HG03460 (cell line): ENCODE data around the gene FAM83C.
A peak's percentile ranks its signal among the peaks of the same experiment; 100 is the strongest.
"Not testable (repeated sequence)": the region's sequence is repeated elsewhere in the genome, so short reads cannot be mapped to it uniquely, and the experiment has no call there.

ENCODE experiments used
- ATAC-seq: cut with Tn5 transposase; IDR thresholded peaks from one replicate; pipeline ENCODE4 v1.9.1; 2021; ENCODE audit not compliant: unreplicated experiment

FAM83C gene

GRCh38 chr20:35270021-35270902 lies 22.0 kb downstream of the FAM83C start:
- no peak for ATAC-seq

GRCh38 chr20:35269055-35269781 lies 23.0 kb downstream of the FAM83C start:
- ATAC-seq: no peak

DNA sequence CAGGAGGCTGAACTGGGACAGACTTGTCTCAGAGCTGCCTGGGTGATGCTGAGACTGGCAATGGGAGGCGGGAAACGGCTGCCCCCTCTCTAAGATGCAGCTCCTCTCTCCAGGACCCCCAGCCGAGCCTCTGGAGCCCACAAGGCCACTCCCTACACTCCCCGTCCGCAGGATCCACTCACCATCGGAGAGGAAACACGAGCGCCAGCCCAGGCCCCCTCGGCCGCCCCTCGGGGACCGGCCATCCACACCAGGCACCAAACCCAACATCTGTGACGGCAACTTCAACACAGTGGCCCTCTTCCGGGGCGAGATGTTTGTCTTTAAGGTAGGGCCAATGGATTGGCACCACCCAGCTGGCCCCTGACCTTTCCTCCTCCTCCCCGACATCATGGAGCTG lies 25.1 kb downstream of the FAM83C start:
- ATAC-seq: no peak

- ATAC-seq: no peak
Observed at GRCh38 chr20:35264755-35265154, 27.5 kb downstream of the FAM83C start.

GRCh38 chr20:35263532-35264341 lies 28.5 kb downstream of the FAM83C start:
- no peak for ATAC-seq

DNA sequence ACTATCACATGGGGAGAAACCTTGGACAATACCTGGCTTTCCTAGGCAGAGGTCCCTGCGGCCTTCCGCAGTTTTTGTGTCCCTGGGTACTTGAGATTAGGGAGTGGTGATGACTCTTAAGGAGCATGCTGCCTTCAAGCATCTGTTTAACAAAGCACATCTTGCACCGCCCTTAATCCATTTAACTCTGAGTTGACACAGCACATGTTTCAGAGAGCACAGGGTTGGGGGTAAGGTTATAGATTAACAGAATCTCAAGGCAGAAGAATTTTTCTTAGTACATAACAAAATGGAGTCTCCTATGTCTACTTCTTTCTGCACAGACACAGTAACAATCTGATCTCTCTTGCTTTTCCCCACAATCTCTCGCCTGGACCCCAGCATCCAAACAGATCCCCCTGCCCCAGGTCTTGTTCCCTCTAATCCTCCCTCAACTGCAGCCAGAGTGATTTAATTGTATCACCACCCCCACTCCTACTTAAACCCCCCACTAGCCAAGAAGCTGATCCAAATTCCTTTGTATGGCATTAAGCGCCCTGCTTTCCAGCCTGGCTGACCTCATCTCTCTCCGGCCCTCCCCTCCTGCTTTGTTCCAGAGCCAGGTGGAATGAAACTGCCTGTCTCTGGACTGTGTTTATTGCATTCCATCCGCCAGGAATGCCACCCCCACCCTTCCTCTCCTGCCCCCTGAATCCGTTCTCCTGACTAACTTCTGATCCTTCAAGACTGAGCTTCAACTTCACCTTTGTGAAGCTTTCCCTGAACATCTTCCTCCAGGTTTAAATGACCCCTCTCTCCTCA lies 29.3 kb downstream of the FAM83C start:
- ATAC-seq: not testable (repeated sequence)

- not testable (repeated sequence) for ATAC-seq
Observed at GRCh38 chr20:35262321-35262720, 29.9 kb downstream of the FAM83C start.

DNA sequence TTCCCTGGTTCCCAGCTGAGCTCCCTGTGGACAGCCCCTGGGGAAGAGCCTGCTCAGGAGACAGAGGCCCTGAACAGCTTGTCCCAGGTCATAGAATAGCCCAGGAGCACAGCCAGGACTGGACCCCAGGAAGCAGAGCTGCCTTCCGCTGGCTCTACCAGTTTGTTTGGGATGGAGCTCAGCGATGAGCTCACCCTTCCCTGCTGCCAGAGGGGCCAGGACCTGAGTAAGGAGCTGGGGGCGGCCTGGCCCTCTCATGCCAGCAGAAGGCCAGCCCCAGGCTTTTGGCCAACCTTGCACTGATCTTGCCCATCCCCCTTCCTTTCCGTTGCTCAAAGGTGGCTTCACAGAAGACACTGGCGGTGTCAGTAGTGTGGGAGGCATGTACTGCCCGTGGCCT lies 31.8 kb downstream of the FAM83C start:
- no peak for ATAC-seq

GRCh38 chr20:35257175-35257909 lies 34.9 kb downstream of the FAM83C start:
- ATAC-seq: no peak

GRCh38 chr20:35254448-35254999 lies 37.7 kb downstream of the FAM83C start:
- ATAC-seq: no peak

DNA sequence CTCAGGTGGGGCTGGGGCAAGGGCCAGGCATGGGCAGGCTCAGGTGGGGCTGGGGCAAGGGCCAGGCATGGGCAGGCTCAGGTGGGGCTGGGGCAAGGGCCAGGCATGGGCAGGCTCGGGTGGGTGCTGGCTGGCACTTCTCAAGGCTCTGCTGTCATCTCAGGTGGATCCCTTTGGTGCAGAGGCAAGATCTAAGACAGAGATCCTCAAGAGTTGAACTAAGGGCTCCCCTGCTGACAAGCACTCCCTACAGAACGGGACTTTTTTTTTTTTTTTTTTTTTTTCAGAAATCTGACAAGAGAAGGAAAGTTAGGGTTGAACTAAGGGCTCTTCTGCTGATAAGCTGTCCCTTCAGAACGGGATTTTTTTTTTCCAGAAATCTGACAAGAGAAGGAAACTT lies 39.2 kb downstream of the FAM83C start:
- no peak for ATAC-seq

DNA sequence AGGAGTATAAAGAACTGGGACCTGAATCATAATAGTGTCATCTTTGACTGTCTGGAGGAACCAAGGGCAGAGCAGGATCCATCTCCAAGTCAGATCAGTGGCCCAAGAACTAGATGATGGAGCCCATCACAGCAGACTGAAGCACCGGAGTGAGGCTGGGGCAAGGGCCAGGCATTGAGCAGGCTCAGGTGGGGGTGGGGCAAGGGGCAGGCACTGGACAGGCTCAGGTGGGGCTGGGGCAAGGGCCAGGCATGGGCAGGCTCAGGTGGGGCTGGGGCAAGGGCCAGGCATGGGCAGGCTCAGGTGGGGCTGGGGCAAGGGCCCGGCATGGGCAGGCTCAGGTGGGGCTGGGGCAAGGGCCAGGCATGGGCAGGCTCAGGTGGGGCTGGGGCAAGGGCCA lies 39.6 kb downstream of the FAM83C start:
- ATAC-seq: not testable (repeated sequence)

DNA sequence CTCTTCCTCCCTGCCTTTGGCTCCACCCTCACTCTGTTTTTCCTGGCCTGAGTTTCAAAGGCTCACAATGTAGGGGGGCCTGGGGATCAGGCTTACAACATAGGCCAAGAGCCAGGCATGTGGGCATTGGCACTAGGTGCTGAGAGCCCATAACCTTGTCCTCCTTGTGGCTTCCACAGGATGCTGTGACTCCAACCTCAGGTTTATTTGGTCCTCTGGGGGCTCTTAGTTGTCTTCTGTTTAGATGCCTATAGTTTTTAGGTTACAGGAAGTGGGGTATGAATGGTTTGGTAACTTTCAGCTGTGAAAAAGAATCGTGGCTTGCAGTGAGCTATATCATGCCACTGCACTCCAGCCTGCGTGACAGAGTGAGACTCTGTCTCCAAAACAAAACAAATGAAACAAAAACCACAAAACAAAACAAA lies 40.2 kb downstream of the FAM83C start:
- ATAC-seq: peak; percentile 90

GRCh38 chr20:35251613-35251940 lies 40.6 kb downstream of the FAM83C start:
- no peak for ATAC-seq

DNA sequence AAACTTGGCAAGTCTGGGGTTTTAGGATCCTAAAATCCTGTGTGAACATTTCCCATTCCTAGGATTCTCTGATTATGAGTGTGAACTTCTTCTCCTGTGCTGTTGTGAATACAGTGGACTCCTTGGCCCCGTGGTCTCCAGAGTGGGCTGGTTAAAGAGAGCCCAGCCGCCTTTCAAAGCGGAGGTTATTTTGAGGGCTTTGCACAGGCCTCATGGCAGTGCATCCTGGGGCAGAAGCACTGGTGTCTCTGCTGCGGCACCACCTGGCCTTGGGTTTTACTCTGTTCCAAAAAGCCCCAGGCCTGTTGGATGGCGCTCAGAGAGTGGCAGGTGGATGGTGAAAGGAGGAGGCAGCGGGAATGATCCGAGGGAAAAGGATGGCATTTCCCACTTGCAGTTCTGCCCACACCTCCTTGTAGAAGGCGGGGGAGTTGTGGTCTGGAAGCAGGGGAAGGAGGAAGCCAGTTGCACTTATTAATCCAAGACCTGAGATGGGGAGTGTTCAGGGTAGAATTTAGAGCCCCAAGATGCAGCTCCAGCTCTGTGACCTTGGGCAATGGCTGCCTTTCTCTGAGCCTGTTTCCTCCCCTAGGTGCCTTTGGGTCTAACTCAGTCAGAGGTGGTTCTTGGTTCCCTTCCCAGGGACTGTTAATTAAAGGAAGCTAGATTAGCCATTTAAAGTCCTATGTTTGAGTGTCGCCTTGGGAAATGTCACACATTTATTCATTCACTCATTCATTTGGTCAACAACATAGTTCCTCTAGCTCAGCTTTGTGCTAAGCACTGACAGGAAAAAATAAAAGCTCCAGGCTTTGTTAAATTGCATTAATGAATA lies 43.4 kb downstream of the FAM83C start:
- no peak for ATAC-seq

DNA sequence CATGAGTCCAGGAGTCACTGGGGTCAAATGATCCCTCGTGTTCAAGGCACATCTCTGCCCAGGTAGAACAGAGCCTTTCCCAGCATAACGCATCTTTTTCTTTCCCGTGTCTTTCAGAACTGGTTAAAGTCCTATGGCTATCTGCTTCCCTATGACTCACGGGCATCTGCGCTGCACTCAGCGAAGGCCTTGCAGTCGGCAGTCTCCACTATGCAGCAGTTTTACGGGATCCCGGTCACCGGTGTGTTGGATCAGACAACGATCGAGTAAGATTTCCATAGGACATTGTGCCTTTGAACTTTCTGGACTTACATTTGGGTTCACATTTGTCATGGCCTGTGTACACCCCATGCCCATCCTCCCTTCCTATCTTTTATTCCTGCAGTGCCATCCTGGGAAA lies 45.5 kb downstream of the FAM83C start:
- no peak for ATAC-seq

DNA sequence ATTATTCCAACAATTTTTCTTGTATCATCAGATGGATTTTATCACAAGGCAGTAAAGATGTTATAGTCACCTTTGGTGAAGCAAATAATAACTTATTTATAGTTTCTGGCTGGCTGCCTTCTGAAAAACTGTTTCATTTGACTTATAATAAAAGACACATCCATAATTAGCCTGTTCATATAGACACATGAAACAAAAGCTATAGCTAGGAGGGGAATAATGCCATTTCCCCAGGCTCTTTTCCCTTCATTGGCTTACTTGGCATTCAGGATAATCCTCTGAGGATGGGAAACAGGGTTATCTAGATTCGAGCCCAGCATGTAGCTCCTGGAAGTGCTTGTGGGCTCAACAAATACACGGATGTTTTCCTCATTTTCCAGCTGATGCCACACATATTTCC lies 48.2 kb downstream of the FAM83C start:
- ATAC-seq: no peak

- no peak for ATAC-seq
Observed at GRCh38 chr20:35243317-35243716, 48.9 kb downstream of the FAM83C start.

DNA sequence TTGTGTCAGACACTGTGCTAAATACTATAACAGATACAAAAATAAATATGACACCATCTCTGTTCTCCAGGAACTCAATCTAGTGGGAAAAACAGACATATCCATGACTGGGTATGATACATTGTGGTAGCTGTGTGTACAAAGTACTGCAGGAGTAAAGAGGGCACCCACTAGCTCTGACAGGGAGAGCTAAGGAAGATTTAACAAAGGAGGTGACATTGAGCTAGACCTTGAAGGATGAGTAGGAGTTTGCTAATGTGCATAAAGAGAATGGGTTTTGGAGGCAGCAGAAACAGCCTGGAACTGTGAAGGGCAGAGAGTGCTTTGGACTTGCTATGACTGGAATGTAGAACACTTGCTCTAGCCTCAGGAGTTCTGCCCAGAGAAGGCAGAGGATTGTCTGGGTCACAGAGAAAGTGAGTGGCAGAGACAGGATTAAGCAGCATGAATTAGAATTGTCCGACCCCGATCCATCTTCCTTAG lies 51.4 kb downstream of the FAM83C start:
- ATAC-seq: no peak
